Psoas muscle (tissue), 8 donors: ENCODE results near the gene ZNF691. TPM values are rescaled to one million over a fixed set of nuclear protein-coding genes. Genes with fewer than 3 reads are reported as not detected.

Experiments
- ATAC-seq, 4 donors: fragments of 200-7000 bp; cut with Tn5 transposase; one replicate each; pipeline ENCODE4 v1.9.1; 2020; ENCODE audit warnings: moderate library complexity in 3 of 4, mild to moderate bottlenecking in 2 of 4
- DNase-seq, 2 donors: peaks; one replicate each; pipeline ENCODE4 v3.0.0-alpha.2; 2020
- H3K27ac ChIP-seq: fragments of 200-600 bp; one replicate; pipeline ENCODE4 v1.8.0; 2022
- H3K27me3 ChIP-seq, 3 donors: fragments of 200-600 bp in 1 of 3; one replicate each; pipeline versions ENCODE4 v1.6.1 to v1.8.0; 2013 to 2022; ENCODE audit warnings: low read length in 2 of 3, mild to moderate bottlenecking in 2 of 3, moderate library complexity in 1 of 3; ENCODE audit not compliant: insufficient read depth in 3 of 3
- H3K36me3 ChIP-seq, 2 donors: fragments of 200-600 bp in 1 of 2; one replicate each; pipeline versions ENCODE4 v1.6.1 to v1.8.0; 2013 to 2022; ENCODE audit warnings: low read depth in 1 of 2, mild to moderate bottlenecking in 1 of 2, moderate library complexity in 1 of 2; ENCODE audit not compliant: insufficient read depth in 1 of 2
- H3K4me1 ChIP-seq: fragments of 200-600 bp; one replicate; pipeline ENCODE4 v1.8.0; 2022
- H3K4me3 ChIP-seq: fragments of 200-600 bp; one replicate; pipeline ENCODE4 v1.8.0; 2022; ENCODE audit warnings: mild to moderate bottlenecking
- H3K9me3 ChIP-seq: fragments of 200-600 bp; one replicate; pipeline ENCODE4 v1.8.0; 2022
- WGBS, 3 donors: extraction: QIAGEN DNeasy Blood & Tissue Kit; methylation state at CpG; one replicate each; pipeline versions ENCODE4 v1.1.6 to v1.1.7; 2013; 5-methylcytosine and 5-hydroxymethylcytosine counted together
- intact Hi-C, 2 donors: fragments of 100-400 bp; cut with DNase I; formaldehyde crosslinking; loops; one replicate each; pipeline versions ENCODE4 v1.11.0 to v1.14.2; 2022
- polyA plus RNA-seq, 3 donors: library from polyadenylated mRNA; stranded (reverse); fragments of 200-250 nt; gene quantifications; one replicate each; pipeline ENCODE4 v1.2.3, GENCODE V29; 2013
- total RNA-seq, 4 donors: library from RNA; stranded (reverse); fragmentation: NEBNext Ultra II Directional in 2 of 4; extraction: Animal tissue kit (Norgen Biotek cat#: 25700) in 2 of 4; gene quantifications; one replicate each; pipeline versions ENCODE4 v1.2.1 to v1.2.4, GENCODE V29; 2021 to 2023
- TF ChIP-seq, protein P1 (sequence below): fragments of 200-600 bp; IDR thresholded peaks from one replicate; pipeline ENCODE4 v1.8.0; 2022; ENCODE audit warnings: antibody characterized with exemption
- donor health status: healthy with polysubstance abuse.
- donor health status: DM: no; HTN: no; CAD: no; lungs with moderate emphysema.
- donor health status: Bipolar disorder and iron deficiency.
- donor health status: healthy.
- donor health status: DM: yes; HTN: yes; CAD: no.
- donor health status: DM: no; HTN: no; CAD: no.
- donor health status: DM: no; HTN: no; CAD: no.
- donor health status: DM: yes; HTN: yes; CAD: no.

The ZNF691 gene
- total and polyA plus RNA-seq, 7 donors: 4.8 to 10.8 (median 7.0) TPM

DNA sequence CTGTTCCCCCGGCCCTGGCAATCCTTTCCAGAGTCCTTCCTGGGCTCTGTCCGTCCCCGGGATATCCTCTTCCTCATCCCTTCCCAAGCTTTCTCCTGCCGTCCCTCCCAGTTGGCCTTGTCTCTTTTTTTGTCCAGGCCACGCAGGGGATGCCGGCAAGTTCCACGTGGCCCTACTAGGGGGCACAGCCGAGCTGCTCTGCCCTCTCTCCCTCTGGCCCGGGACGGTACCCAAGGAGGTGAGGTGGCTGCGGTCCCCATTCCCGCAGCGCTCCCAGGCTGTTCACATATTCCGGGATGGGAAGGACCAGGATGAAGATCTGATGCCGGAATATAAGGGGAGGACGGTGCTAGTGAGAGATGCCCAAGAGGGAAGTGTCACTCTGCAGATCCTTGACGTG lies 15.8 kb upstream of the ZNF691 start:
- H3K36me3 ChIP-seq: peaks cover 0 to 37% of the 10 kb centered on the region in 2 donors
- intact Hi-C loops: no loop called here
- H3K4me3 ChIP-seq: no peak overlapping the region
- no peaks in the 10 kb centered on the region for H3K27me3 ChIP-seq
- no peak for DNase-seq
- no peaks in the 10 kb centered on the region for H3K4me1 ChIP-seq
- ATAC-seq: no peak
- H3K9me3 ChIP-seq: no peaks in the 10 kb centered on the region
- WGBS, 3 donors: 89 to 92% (median 89%) methylated on average over 16 to 17 of the region's 17 CpGs
- H3K27ac ChIP-seq: no peak overlapping the region
- TF ChIP-seq, protein P1, sequence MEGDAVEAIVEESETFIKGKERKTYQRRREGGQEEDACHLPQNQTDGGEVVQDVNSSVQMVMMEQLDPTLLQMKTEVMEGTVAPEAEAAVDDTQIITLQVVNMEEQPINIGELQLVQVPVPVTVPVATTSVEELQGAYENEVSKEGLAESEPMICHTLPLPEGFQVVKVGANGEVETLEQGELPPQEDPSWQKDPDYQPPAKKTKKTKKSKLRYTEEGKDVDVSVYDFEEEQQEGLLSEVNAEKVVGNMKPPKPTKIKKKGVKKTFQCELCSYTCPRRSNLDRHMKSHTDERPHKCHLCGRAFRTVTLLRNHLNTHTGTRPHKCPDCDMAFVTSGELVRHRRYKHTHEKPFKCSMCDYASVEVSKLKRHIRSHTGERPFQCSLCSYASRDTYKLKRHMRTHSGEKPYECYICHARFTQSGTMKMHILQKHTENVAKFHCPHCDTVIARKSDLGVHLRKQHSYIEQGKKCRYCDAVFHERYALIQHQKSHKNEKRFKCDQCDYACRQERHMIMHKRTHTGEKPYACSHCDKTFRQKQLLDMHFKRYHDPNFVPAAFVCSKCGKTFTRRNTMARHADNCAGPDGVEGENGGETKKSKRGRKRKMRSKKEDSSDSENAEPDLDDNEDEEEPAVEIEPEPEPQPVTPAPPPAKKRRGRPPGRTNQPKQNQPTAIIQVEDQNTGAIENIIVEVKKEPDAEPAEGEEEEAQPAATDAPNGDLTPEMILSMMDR: no peak

DNA sequence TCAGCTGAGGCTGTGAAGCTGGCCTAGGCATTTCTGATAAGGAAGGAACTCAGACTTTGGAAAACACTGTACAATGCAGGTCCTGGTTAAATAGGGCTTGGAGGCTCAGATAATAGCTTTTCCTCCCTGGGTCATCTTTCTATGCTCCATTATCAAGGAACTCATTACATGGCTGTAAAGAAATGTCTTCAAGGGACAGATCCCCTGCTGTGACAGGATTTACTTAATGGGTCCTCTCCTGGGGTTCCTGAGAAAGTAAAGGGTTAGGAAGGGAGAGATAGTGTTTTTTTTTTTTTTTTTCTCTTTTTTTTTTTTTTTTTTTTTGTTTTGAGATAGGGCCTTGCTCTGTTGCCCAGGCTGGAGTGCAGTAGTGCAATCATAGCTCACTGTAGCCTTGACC lies 15.1 kb upstream of the ZNF691 start:
- intact Hi-C loops: no loop called here
- Histone ChIP-seq H3K27ac (no peak overlapping the region), H3K27me3 (no peaks in the 10 kb centered on the region), H3K4me1 (no peaks in the 10 kb centered on the region), H3K4me3 (no peak overlapping the region), H3K9me3 (no peaks in the 10 kb centered on the region), H3K36me3 (peaks cover 0 to 37% of the 10 kb centered on the region in 2 donors)
- TF ChIP-seq, protein P1: no peak
- ATAC-seq (no peak), DNase-seq (no peak)

- H3K36me3 ChIP-seq: peaks cover 0 to 42% of the 10 kb centered on the region in 2 donors
- ATAC-seq: no peak
- no peaks in the 10 kb centered on the region for H3K4me1 ChIP-seq
- DNase-seq: no peak
- no peaks in the 10 kb centered on the region for H3K9me3 ChIP-seq
- TF ChIP-seq, protein P1: no peak
- H3K27me3 ChIP-seq: no peaks in the 10 kb centered on the region
- H3K4me3 ChIP-seq: no peak overlapping the region
- WGBS, 3 donors: 47 to 61% (median 59%) methylated on average over 3 of the region's 3 CpGs
- no peak overlapping the region for H3K27ac ChIP-seq
- intact Hi-C loops: no loop called here
Observed at GRCh38 chr1:42832641-42833240, 13.7 kb upstream of the ZNF691 start.

DNA sequence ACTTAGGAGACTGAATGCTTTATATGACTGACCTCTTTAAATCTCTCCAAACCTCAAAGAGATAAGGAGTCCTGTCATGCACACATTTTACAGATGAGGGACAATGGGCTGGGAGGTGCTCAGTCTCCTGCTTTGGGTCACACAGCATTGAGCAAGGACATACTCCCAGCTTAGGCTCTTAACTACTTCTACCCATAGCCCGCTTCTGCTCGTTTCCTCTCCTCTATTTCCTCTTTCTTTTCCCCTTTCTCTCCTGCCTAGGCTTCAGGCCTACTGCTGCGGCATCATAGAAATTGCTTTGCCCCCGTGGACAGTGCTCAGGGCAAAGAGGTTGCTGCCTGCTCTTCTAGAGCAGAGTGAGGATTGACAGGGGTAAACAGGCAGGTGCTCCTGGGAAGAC lies 12.4 kb upstream of the ZNF691 start:
- Histone ChIP-seq H3K4me1 (no peaks in the 10 kb centered on the region), H3K27me3 (no peaks in the 10 kb centered on the region), H3K9me3 (no peaks in the 10 kb centered on the region), H3K4me3 (no peak overlapping the region), H3K27ac (no peak overlapping the region), H3K36me3 (peaks cover 0 to 29% of the 10 kb centered on the region in 2 donors)
- TF ChIP-seq, protein P1: no peak
- intact Hi-C loops: no loop called here
- ATAC-seq (no peak), DNase-seq (no peak)
- 90 to 96% (median 92%) methylated on average over 4 of the region's 4 CpGs for WGBS, 3 donors

DNA sequence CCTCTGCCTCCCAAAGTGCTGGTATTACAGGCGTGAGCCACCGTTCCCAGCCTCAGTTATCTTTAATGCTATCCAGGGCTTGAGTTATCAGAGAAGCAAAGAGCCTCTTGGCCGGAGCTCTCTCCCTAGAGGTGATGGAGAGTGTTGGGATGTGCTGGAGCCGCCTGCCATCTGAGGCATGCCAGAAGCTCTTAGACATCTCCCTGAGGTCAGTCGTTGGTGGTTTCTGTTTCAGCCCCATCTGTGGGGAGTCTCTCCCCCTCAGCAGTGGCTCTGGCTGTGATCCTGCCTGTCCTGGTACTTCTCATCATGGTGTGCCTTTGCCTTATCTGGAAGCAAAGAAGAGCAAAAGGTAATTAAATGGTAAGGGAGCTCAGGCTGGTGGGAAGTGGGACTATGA lies 11.6 kb upstream of the ZNF691 start:
- intact Hi-C loops: no loop called here
- Histone ChIP-seq H3K9me3 (no peaks in the 10 kb centered on the region), H3K36me3 (peaks cover 0 to 25% of the 10 kb centered on the region in 2 donors), H3K27me3 (no peaks in the 10 kb centered on the region), H3K4me1 (no peaks in the 10 kb centered on the region), H3K27ac (no peak overlapping the region), H3K4me3 (no peak overlapping the region)
- DNase-seq (no peak), ATAC-seq (no peak)
- 85 to 91% (median 90%) methylated on average over 5 of the region's 5 CpGs for WGBS, 3 donors
- TF ChIP-seq, protein P1: no peak
